ENCODE measurements around the gene DNER.

DNA sequence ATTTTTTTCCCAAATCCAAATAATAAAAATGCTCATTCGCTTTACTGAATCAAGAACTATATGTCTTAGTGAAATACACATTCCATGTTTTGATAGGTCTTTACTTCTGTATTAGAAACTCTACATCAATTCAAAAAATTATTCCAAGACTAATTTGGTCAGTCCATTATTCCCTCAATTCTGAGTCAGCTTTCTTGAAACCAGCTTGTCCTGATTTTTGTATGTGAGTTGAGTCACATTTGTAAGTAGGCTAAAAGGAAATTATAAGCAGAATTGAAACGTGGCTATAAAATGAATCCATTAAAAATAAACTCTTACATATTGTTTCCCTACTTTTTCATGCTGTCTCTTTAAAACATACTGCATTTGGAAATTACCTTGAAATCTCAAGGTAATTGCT is 113.0 kb downstream of the DNER start:
- TF ChIP-seq, protein P1, sequence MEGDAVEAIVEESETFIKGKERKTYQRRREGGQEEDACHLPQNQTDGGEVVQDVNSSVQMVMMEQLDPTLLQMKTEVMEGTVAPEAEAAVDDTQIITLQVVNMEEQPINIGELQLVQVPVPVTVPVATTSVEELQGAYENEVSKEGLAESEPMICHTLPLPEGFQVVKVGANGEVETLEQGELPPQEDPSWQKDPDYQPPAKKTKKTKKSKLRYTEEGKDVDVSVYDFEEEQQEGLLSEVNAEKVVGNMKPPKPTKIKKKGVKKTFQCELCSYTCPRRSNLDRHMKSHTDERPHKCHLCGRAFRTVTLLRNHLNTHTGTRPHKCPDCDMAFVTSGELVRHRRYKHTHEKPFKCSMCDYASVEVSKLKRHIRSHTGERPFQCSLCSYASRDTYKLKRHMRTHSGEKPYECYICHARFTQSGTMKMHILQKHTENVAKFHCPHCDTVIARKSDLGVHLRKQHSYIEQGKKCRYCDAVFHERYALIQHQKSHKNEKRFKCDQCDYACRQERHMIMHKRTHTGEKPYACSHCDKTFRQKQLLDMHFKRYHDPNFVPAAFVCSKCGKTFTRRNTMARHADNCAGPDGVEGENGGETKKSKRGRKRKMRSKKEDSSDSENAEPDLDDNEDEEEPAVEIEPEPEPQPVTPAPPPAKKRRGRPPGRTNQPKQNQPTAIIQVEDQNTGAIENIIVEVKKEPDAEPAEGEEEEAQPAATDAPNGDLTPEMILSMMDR (IDR thresholded peaks at IDR 0.05; ENCODE audit: low read depth, low read length): no peak
- TF ChIP-seq POLR2A (IDR thresholded peaks at IDR 0.05; ENCODE audit: extremely low read depth, insufficient read length): no peak
- TF ChIP-seq, protein P2, sequence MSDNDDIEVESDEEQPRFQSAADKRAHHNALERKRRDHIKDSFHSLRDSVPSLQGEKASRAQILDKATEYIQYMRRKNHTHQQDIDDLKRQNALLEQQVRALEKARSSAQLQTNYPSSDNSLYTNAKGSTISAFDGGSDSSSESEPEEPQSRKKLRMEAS (IDR thresholded peaks at IDR 0.05; ENCODE audit: low read depth, low read length): no peak
- no peak for TF ChIP-seq MYC (IDR thresholded peaks at IDR 0.05; ENCODE audit: low read depth, low read length)

Measured in NB4 (cell line).